ENCODE measurements around the gene CYP2S1. TPM values are rescaled to one million over a fixed set of nuclear protein-coding genes. Genes with fewer than 3 reads are reported as not detected.

The CYP2S1 gene
- polyA plus RNA-seq, 1 donor from 2014 or later = not detected

DNA sequence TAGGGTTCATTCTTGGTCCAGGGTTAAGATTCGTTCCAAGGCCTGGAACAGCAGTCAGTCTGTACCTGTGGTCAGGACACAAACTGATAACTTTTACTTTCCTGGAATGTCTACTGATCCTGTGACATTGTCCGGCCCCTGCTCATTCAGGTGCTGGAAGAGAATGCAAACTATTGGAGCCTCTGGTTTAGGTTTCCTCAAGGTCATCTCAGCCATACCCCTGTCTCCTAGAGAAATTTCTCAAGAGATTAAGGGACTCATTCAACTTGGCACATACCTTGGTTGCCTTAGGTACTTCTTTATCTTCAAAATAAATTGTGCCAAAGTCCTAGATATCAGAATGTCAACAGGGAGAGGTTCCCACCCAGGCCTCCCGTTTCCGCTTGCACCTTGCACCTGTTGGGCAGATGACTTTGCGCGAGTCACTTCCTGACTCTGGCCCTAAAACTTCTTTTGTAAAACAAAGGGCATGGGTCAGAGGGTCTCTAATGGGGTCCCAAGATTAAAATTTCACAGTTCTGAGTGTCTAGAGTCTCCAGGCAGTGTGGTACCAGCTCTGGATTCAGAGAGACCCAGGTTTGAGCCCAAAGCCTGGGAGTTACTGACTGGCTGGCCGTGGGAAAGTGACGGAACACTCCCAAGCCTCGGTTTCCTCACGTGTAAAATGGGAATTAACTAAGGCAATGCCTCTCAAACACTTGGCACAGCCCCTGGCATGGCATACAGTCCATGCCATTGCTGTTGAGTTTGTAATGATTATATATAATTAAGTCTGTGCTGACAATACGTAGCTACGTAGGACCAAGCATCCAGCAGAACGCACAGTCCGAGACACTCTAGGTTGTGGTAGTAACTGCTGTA lies 25.8 kb upstream of the CYP2S1 start:
- Histone ChIP-seq H3K79me2 (replicated peaks; ENCODE audit: insufficient read depth, low read length) (no peaks in the 10 kb centered on the region), H2AFZ (ENCODE audit: low read depth, low read length) (no peak overlapping the region), H3K36me3 (ENCODE audit: insufficient read depth, low read length) (no peaks in the 10 kb centered on the region), H3K9me3 (ENCODE audit: low read length) (no peaks in the 10 kb centered on the region), H3K9ac (ENCODE audit: low read length) (no peak overlapping the region), H3F3A (ENCODE audit: insufficient read depth, low read length, poor library complexity, severe bottlenecking) (no peaks in the 10 kb centered on the region), H3K9me2 (ENCODE audit: insufficient read depth, low read length) (no peaks in the 10 kb centered on the region), H4K20me1 (ENCODE audit: insufficient read depth) (no peaks in the 10 kb centered on the region), H3K4me2 (ENCODE audit: low read length) (no peak overlapping the region), H3K27ac (ENCODE audit: low read length) (no peak overlapping the region), H3K27me3 (ENCODE audit: insufficient read depth, low read depth, low read length) (no peaks in the 10 kb centered on the region), H3K4me3 (ENCODE audit: low read length) (no peak overlapping the region)
- TF ChIP-seq EZH2 (IDR thresholded peaks at IDR 0.05; ENCODE audit: borderline replicate concordance, insufficient read depth, low read length, poor library complexity, severe bottlenecking) = no peak
- TF ChIP-seq RAD21 (conservative IDR thresholded peaks at IDR 0.05) = no peak
- no peak for TF ChIP-seq TAF1 (IDR thresholded peaks at IDR 0.05; ENCODE audit: low read depth)
- no peak for TF ChIP-seq MXI1 (conservative IDR thresholded peaks at IDR 0.05; ENCODE audit: poor library complexity, severe bottlenecking)
- TF ChIP-seq, protein P1, sequence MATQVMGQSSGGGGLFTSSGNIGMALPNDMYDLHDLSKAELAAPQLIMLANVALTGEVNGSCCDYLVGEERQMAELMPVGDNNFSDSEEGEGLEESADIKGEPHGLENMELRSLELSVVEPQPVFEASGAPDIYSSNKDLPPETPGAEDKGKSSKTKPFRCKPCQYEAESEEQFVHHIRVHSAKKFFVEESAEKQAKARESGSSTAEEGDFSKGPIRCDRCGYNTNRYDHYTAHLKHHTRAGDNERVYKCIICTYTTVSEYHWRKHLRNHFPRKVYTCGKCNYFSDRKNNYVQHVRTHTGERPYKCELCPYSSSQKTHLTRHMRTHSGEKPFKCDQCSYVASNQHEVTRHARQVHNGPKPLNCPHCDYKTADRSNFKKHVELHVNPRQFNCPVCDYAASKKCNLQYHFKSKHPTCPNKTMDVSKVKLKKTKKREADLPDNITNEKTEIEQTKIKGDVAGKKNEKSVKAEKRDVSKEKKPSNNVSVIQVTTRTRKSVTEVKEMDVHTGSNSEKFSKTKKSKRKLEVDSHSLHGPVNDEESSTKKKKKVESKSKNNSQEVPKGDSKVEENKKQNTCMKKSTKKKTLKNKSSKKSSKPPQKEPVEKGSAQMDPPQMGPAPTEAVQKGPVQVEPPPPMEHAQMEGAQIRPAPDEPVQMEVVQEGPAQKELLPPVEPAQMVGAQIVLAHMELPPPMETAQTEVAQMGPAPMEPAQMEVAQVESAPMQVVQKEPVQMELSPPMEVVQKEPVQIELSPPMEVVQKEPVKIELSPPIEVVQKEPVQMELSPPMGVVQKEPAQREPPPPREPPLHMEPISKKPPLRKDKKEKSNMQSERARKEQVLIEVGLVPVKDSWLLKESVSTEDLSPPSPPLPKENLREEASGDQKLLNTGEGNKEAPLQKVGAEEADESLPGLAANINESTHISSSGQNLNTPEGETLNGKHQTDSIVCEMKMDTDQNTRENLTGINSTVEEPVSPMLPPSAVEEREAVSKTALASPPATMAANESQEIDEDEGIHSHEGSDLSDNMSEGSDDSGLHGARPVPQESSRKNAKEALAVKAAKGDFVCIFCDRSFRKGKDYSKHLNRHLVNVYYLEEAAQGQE (IDR thresholded peaks at IDR 0.05; ENCODE audit: borderline replicate concordance) = no peak
- TF ChIP-seq, protein P2, sequence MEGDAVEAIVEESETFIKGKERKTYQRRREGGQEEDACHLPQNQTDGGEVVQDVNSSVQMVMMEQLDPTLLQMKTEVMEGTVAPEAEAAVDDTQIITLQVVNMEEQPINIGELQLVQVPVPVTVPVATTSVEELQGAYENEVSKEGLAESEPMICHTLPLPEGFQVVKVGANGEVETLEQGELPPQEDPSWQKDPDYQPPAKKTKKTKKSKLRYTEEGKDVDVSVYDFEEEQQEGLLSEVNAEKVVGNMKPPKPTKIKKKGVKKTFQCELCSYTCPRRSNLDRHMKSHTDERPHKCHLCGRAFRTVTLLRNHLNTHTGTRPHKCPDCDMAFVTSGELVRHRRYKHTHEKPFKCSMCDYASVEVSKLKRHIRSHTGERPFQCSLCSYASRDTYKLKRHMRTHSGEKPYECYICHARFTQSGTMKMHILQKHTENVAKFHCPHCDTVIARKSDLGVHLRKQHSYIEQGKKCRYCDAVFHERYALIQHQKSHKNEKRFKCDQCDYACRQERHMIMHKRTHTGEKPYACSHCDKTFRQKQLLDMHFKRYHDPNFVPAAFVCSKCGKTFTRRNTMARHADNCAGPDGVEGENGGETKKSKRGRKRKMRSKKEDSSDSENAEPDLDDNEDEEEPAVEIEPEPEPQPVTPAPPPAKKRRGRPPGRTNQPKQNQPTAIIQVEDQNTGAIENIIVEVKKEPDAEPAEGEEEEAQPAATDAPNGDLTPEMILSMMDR (IDR thresholded peaks at IDR 0.05; ENCODE audit: poor library complexity, severe bottlenecking) = no peak

DNA sequence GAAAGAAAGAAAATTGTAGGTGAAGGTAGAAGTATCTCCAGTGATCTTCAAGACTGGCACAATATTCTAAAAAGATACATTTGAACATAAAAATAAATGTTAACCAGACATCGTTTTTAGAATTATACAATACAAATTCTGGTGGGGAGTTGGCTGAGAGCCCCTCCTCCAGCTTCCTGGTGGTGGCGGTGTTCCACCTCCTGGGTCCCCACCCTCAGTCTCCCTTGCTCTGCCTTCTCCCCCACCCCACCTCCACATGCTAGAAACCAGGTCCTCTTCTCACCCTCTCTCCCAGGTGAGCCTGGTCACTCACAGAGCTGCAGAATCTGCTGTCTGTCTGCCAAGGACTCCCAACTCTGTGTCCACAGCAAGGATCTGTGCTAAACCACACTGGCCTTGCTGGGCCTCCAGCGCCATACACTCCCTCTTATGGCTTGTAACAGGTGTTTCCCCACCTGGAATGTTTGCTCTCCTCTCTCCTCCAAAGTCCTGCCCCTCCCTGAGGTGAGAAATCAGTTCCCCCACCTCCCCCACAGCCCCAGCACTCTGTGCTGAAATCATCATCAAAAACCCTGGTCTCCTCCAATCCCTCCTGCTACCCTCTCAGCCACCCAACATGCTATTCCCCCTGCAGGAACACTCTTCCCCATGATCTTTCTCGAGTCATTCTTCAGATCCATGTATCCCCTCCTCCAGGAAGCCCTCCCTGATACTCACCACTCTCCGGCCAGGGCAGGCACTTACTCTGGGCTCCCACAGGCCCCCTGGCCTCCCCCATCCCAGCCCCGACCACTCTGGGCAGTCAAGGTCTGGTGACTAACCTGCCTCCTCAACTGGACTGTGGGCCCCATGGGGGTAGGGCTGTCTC lies 20.5 kb upstream of the CYP2S1 start:
- Histone ChIP-seq H3K4me3 (ENCODE audit: low read length) (no peak overlapping the region), H3K9me2 (ENCODE audit: insufficient read depth, low read length) (no peaks in the 10 kb centered on the region), H4K20me1 (ENCODE audit: insufficient read depth) (no peaks in the 10 kb centered on the region), H3K27ac (ENCODE audit: low read length) (no peak overlapping the region), H3K9ac (ENCODE audit: low read length) (no peak overlapping the region), H3K4me2 (ENCODE audit: low read length) (no peak overlapping the region), H3K36me3 (ENCODE audit: insufficient read depth, low read length) (no peaks in the 10 kb centered on the region), H3K9me3 (ENCODE audit: low read length) (no peaks in the 10 kb centered on the region), H3F3A (ENCODE audit: insufficient read depth, low read length, poor library complexity, severe bottlenecking) (no peaks in the 10 kb centered on the region), H2AFZ (ENCODE audit: low read depth, low read length) (no peak overlapping the region), H3K27me3 (ENCODE audit: insufficient read depth, low read depth, low read length) (no peaks in the 10 kb centered on the region), H3K79me2 (replicated peaks; ENCODE audit: insufficient read depth, low read length) (no peaks in the 10 kb centered on the region)
- TF ChIP-seq RAD21 (conservative IDR thresholded peaks at IDR 0.05) = no peak
- TF ChIP-seq, protein P1 (IDR thresholded peaks at IDR 0.05; ENCODE audit: borderline replicate concordance) = no peak
- TF ChIP-seq TAF1 (IDR thresholded peaks at IDR 0.05; ENCODE audit: low read depth) = no peak
- TF ChIP-seq, protein P2 (IDR thresholded peaks at IDR 0.05; ENCODE audit: poor library complexity, severe bottlenecking) = no peak

All from neural cell (in vitro differentiated cells).